Omental fat pad (tissue), 4 donors: ENCODE measurements around the gene PCMTD2. TPM values are rescaled to one million over a fixed set of nuclear protein-coding genes. Genes with fewer than 3 reads are reported as not detected.

ENCODE experiments used
- ATAC-seq: fragments of 150-250 bp; one replicate; pipeline ENCODE4 v1.9.1; 2016; ENCODE audit warnings: mild to moderate bottlenecking, moderate library complexity; ENCODE audit not compliant: low FRiP score
- DNase-seq: peaks from one replicate; pipeline ENCODE4 v3.0.0-alpha.2; 2019; ENCODE audit warnings: low spot score
- total RNA-seq, 4 donors: library from RNA; depleted of rRNA; stranded (reverse); fragments of >200 nt; gene quantifications; one replicate each; pipeline ENCODE4 v1.1.0, GENCODE V29; 2016
- TF ChIP-seq, protein P1 (sequence below), 3 donors: fragments of 450-650 bp; IDR thresholded peaks; one replicate each; pipeline ENCODE4 v1.5.1; 2016 to 2017; ENCODE audit warnings: antibody characterized with exemption in 3 of 3, mild to moderate bottlenecking in 3 of 3, moderate library complexity in 2 of 3

The PCMTD2 gene
- total RNA-seq, 4 donors from 2014 or later = 31.7 to 97.9 (median 70.7) TPM

- no peak for ATAC-seq
- no peak for DNase-seq
- TF ChIP-seq, protein P1, sequence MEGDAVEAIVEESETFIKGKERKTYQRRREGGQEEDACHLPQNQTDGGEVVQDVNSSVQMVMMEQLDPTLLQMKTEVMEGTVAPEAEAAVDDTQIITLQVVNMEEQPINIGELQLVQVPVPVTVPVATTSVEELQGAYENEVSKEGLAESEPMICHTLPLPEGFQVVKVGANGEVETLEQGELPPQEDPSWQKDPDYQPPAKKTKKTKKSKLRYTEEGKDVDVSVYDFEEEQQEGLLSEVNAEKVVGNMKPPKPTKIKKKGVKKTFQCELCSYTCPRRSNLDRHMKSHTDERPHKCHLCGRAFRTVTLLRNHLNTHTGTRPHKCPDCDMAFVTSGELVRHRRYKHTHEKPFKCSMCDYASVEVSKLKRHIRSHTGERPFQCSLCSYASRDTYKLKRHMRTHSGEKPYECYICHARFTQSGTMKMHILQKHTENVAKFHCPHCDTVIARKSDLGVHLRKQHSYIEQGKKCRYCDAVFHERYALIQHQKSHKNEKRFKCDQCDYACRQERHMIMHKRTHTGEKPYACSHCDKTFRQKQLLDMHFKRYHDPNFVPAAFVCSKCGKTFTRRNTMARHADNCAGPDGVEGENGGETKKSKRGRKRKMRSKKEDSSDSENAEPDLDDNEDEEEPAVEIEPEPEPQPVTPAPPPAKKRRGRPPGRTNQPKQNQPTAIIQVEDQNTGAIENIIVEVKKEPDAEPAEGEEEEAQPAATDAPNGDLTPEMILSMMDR (IDR thresholded peaks at IDR 0.05) = no peak
These were observed 42.8 kb upstream of the PCMTD2 start for GRCh38 chr20:64212755-64213154.

GRCh38 chr20:64214113-64214512, 41.4 kb upstream of the PCMTD2 start:
- DNase-seq (no peak), ATAC-seq (no peak)
- TF ChIP-seq, protein P1 (IDR thresholded peaks at IDR 0.05) = no peak

DNA sequence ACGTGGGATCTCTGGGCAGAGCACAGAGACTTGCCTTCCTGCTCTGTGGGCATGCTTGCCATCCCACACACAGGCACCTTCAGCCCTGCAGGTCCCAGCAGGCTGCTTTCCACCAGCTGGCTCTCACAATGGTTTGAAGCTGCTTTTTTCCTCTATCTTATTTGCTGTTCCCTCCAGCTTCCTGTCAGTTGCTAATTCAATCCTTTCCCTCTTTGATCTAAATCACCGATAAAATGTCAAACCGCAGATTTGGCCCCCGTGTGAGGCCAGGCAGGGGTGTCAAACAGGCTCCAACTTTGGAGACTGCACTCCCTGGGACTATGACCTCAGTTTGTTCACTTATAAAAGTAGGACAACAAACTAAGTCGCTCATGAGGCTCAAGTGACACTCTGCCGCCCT, 40.6 kb upstream of the PCMTD2 start:
- TF ChIP-seq, protein P1 (IDR thresholded peaks at IDR 0.05) = no peak
- no peak for ATAC-seq
- no peak for DNase-seq

DNA sequence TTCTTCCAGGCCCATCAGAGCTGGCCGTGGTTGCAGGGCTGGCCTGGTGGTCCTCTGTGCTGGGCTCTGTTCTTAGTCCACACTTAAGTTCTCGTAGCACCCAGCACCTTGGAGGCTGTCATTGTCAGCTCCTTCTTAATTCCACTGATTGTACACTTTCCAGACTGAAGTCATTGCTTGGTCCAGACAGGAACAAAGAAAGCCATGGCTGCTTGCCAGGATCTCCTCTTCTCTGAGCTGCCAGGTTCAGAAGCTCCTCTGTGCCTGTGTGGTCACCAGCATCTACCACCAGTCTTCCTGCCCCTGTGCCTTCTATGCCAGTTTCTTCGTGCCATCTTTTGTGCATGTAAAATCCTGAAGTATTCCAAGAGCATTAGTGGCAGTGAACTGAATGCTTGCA, 39.5 kb upstream of the PCMTD2 start:
- DNase-seq = no peak
- TF ChIP-seq, protein P1 (IDR thresholded peaks at IDR 0.05) = no peak
- no peak for ATAC-seq

DNA sequence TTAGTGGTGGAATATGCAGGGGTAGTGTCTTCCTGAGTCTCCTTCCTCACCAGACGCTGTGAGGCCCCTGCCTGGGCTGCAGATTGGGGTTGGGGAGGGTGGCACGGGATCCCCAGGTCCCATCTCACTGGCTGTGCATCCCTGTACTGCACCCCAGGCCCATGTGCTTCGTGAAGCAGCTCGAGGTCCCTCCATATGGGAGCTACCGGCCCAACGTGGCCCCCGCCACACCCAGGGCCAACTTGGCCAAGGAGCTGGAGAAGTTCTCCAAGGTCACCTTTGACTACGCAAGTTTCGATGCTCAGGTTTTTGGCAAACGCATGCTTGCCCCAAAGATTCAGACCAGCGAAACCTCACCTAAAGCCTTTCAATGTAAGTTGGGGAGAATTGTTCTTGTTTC, 38.6 kb upstream of the PCMTD2 start:
- TF ChIP-seq, protein P1 (IDR thresholded peaks at IDR 0.05) = no peak
- no peak for ATAC-seq
- DNase-seq = no peak

DNA sequence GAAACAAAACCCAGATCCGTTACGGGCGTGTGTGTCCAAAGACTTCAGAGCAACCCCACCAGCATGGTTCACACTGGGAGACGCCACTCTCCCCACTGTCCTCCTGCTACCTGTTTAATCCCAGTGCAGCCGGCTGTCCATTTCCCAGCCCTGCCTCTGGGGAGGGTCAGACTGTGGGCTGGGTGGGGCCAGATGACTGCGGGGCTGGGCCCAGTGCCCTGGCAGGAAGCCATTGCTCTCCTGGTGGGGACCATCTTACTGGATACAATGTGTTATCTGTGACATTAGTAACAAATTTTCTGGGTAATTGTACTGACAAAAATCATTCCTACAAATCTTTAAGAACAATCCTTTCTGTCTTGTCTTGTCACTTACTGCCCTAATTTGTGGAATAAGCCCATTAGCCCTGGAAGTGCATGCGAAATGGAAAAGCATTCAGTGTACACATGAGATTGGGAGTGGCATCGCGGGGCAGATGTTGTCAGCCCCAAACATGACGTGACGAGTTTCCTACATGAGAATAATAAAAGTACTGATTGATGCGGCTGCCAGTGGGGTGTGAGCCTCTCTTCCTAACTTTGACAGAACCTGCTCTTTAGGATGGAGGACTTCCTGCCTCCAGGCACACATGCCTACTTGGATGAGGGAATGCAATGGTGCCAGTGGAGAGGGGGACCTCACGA, 37.9 kb upstream of the PCMTD2 start:
- ATAC-seq (no peak), DNase-seq (no peak)
- TF ChIP-seq, protein P1 (IDR thresholded peaks at IDR 0.05) = no peak

DNA sequence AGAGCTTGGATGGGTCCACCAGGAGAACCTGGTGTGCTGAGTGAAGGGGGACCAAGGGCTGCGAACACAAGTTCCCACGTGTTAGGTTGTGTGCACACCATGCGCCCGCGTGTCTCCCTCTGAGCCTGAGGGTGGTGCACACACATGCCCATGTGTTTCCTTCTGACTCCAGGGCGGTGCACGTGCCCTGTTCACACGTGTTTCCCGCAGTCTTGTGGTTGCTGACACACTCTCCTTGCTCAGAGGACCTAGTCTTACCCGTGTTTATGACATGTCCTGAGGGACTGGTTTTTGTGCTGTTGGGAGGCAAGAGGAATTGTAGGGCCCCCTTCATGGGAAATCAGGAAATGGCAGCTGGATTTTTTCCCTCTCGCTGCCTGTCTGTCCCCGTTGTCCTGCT, 36.3 kb upstream of the PCMTD2 start:
- TF ChIP-seq, protein P1 (IDR thresholded peaks at IDR 0.05) = no peak
- DNase-seq = no peak
- ATAC-seq = no peak
